Stomach (tissue), 9 donors: ENCODE data around the gene ITGB4. TPM values are rescaled to one million over a fixed set of nuclear protein-coding genes. Genes with fewer than 3 reads are reported as not detected.
A peak's percentile ranks its signal among the peaks of the same experiment; 100 is the strongest.

Experiments used
- DNase-seq, 2 donors: peaks; one replicate each; pipeline versions ENCODE4 v3.0.0 to v3.0.0-alpha.2; 2013 to 2019
- H3K27ac ChIP-seq, 5 donors: fragments of 200-600 bp in 4 of 5; sonication (generic) in 4 of 5; one replicate each; pipeline ENCODE4 v1.5.1; 2013 to 2019; ENCODE audit warnings: mild to moderate bottlenecking in 1 of 5, moderate library complexity in 1 of 5
- H3K27me3 ChIP-seq, 3 donors: fragments of 200-600 bp; sonication (generic); one replicate each; pipeline ENCODE4 v1.5.1; 2017 to 2019; ENCODE audit warnings: mixed run types in 1 of 3
- H3K36me3 ChIP-seq, 4 donors: fragments of 200-600 bp; sonication (generic); 1 replicate in 3 of 4; 2 replicates in 1 of 4; pipeline ENCODE4 v1.5.1; 2016 to 2019
- H3K4me1 ChIP-seq, 4 donors: fragments of 200-600 bp; sonication (generic); one replicate each; pipeline ENCODE4 v1.5.1; 2016 to 2019
- H3K4me3 ChIP-seq, 4 donors: fragments of 200-600 bp; sonication (generic) in 3 of 4; one replicate each; pipeline ENCODE4 v1.5.1; 2016 to 2019; ENCODE audit warnings: mild to moderate bottlenecking in 1 of 4
- H3K9me3 ChIP-seq, 4 donors: fragments of 200-600 bp; sonication (generic); one replicate each; pipeline ENCODE4 v1.5.1; 2016 to 2019
- CTCF ChIP-seq, 7 experiments: fragments of 450-650 bp in 4 of 7; fragments of 200-600 bp in 3 of 7; sonication (generic) in 3 of 7; IDR thresholded peaks; one replicate each; pipeline ENCODE4 v1.5.1; 2016 to 2019; ENCODE audit warnings: antibody characterized with exemption in 7 of 7, control low read depth in 2 of 7, mild to moderate bottlenecking in 1 of 7
- EP300 ChIP-seq: sonication (generic); formaldehyde crosslinking; IDR thresholded peaks from one replicate; pipeline ENCODE4 v1.6.1; 2017; ENCODE audit warnings: antibody characterized with exemption
- POLR2A ChIP-seq, 4 donors: fragments of 450-650 bp; IDR thresholded peaks; one replicate each; pipeline ENCODE4 v1.6.1; 2016; ENCODE audit warnings: antibody characterized with exemption in 4 of 4, control low read depth in 2 of 4, mild to moderate bottlenecking in 1 of 4, moderate library complexity in 1 of 4
- POLR2AphosphoS5 ChIP-seq, 3 donors: sonication (generic); formaldehyde crosslinking; IDR thresholded peaks; one replicate each; pipeline ENCODE4 v1.6.1; 2016; ENCODE audit warnings: antibody characterized with exemption in 3 of 3
- WGBS, 5 donors: extraction: QIAGEN DNeasy Blood & Tissue Kit in 3 of 5; methylation state at CpG; one replicate each; pipeline versions ENCODE4 v1.1.5 to v1.1.7; 2013 to 2018; 5-methylcytosine and 5-hydroxymethylcytosine counted together
- intact Hi-C: fragments of 100-400 bp; cut with DNase I; formaldehyde crosslinking; loops from one replicate; pipeline ENCODE4 v1.15.1; 2023; ENCODE audit warnings: low total_unique reads
- polyA plus RNA-seq, 3 donors: library from polyadenylated mRNA; stranded (reverse); fragments of 200-250 nt; gene quantifications; one replicate each; pipeline ENCODE4 v1.2.3, GENCODE V29; 2013
- total RNA-seq, 5 donors: library from RNA; depleted of rRNA; stranded (reverse); fragments of >200 nt; gene quantifications; one replicate each; pipeline versions ENCODE4 v1.1.0 to v1.2.3, GENCODE V29; 2014 to 2016
- donor health status: healthy with polysubstance abuse.
- donor health status: Bipolar disorder and iron deficiency.
- donor health status: healthy.

The ITGB4 gene
- total and polyA plus RNA-seq, 8 donors, result 33.6 to 137 (median 92.6) TPM

DNA sequence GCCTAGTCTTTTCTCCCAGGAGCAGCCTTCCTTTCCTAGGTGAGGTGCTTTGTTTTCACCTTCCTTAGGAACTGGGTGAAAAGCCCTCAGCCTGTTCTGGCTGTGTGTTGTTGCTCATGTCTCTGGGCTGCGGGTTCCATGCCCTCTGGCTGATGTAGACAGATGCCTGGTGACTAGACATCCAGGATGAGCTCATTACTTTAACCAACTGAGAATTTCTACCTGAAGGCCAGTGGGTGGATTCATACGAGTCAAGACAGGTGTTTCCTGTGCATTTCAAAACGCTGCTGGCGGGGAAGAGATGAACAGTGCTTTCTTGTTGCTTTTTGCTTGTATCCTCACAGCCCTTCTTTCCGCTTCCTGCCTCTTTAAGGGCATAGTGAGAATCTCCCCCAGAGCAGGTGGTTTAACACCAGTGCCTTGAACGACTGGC lies 31.8 kb upstream of the ITGB4 start:
- no peaks in the 10 kb centered on the region for H3K27me3 ChIP-seq
- peak overlapping the region in 4 of 5 donors; percentile 8 to 89 (median 62) for H3K27ac ChIP-seq
- WGBS, 5 donors, result 67 to 84% (median 78%) methylated on average over 6 of the region's 6 CpGs
- peaks cover 0 to 48% (median 38%) of the 10 kb centered on the region in 4 donors for H3K36me3 ChIP-seq
- H3K4me1 ChIP-seq, result peaks cover 52 to 100% (median 69%) of the 10 kb centered on the region in 4 donors
- no peak overlapping the region for H3K4me3 ChIP-seq
- no peaks in the 10 kb centered on the region for H3K9me3 ChIP-seq
- intact Hi-C loops, result no loop called here
- DNase-seq, result peak in 1 of 2 donors; percentile 60
- TF ChIP-seq POLR2AphosphoS5 (IDR thresholded peaks at IDR 0.05), result no peak
- no peak for TF ChIP-seq CTCF (IDR thresholded peaks at IDR 0.05)
- TF ChIP-seq EP300, result no peak
- TF ChIP-seq POLR2A (IDR thresholded peaks at IDR 0.05), result no peak

- Histone ChIP-seq H3K4me1 (peaks cover 40 to 98% (median 66%) of the 10 kb centered on the region in 4 donors), H3K36me3 (peaks cover 0 to 61% (median 54%) of the 10 kb centered on the region in 4 donors), H3K4me3 (no peak overlapping the region), H3K9me3 (no peaks in the 10 kb centered on the region), H3K27me3 (no peaks in the 10 kb centered on the region), H3K27ac (peak overlapping the region in 4 of 5 donors; percentile 11 to 88 (median 54))
- WGBS, 5 donors, result 71 to 84% (median 81%) methylated on average over 5 of the region's 5 CpGs
- DNase-seq, result no peak
- intact Hi-C loops, result no loop called here
- no peak for TF ChIP-seq POLR2AphosphoS5 (IDR thresholded peaks at IDR 0.05)
- TF ChIP-seq CTCF (IDR thresholded peaks at IDR 0.05), result no peak
- no peak for TF ChIP-seq POLR2A (IDR thresholded peaks at IDR 0.05)
- no peak for TF ChIP-seq EP300
Observed at GRCh38 chr17:75691371-75691791, 29.9 kb upstream of the ITGB4 start.

GRCh38 chr17:75691801-75692626 lies 29.2 kb upstream of the ITGB4 start:
- peaks cover 37 to 97% (median 68%) of the 10 kb centered on the region in 4 donors for H3K4me1 ChIP-seq
- H3K27ac ChIP-seq, result peak overlapping the region in 3 of 5 donors; percentile 58 to 88 (median 79)
- no peak overlapping the region for H3K4me3 ChIP-seq
- no peaks in the 10 kb centered on the region for H3K27me3 ChIP-seq
- TF ChIP-seq CTCF (IDR thresholded peaks at IDR 0.05) (no peak), POLR2A (IDR thresholded peaks at IDR 0.05) (no peak), POLR2AphosphoS5 (IDR thresholded peaks at IDR 0.05) (no peak), EP300 (no peak)
- peaks cover 0 to 65% (median 54%) of the 10 kb centered on the region in 4 donors for H3K36me3 ChIP-seq
- H3K9me3 ChIP-seq, result no peaks in the 10 kb centered on the region
- 78 to 82% (median 81%) methylated on average over 12 to 14 of the region's 14 CpGs for WGBS, 5 donors
- intact Hi-C loops, result no loop called here
- no peak for DNase-seq

DNA sequence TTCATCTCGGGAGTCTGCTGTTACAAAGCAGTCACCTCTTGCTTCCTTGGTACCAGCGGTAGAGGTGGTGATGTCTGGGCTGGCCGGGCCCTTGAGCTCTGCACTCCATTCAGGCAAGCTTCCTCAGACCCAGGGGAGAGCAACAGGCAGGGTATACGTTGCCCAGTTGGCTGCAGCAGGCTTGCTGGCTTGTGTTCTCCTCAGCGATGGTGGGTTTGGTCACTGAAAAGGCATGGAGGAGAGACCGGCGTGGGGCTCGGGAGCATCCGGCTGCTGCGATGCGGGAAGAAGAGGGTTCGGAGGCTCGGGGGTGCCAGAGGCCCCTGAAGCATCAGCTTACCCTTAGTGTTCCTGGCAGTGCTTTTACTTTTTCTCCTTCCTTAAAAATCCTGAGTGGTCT lies 28.3 kb upstream of the ITGB4 start:
- Histone ChIP-seq H3K36me3 (peaks cover 3 to 74% (median 60%) of the 10 kb centered on the region in 4 donors), H3K27me3 (no peaks in the 10 kb centered on the region), H3K27ac (peak overlapping the region in 4 of 5 donors; percentile 58 to 95 (median 84)), H3K9me3 (no peaks in the 10 kb centered on the region), H3K4me3 (no peak overlapping the region), H3K4me1 (peaks cover 31 to 97% (median 70%) of the 10 kb centered on the region in 4 donors)
- 75 to 95% (median 87%) methylated on average over 13 of the region's 13 CpGs for WGBS, 5 donors
- intact Hi-C loops, result no loop called here
- no peak for DNase-seq
- TF ChIP-seq POLR2A (IDR thresholded peaks at IDR 0.05) (no peak), POLR2AphosphoS5 (IDR thresholded peaks at IDR 0.05) (no peak), CTCF (IDR thresholded peaks at IDR 0.05) (no peak), EP300 (no peak)
